Epithelial cell of prostate (primary cell): ENCODE results near the gene ARHGDIB.

ENCODE experiments used
- DNase-seq: peaks from one replicate; pipeline ENCODE4 v3.0.0-alpha.2; 2011; ENCODE audit warnings: low read depth, low spot score
- H3K27ac ChIP-seq: fragments of 450-650 bp; 2 replicates; pipeline ENCODE4 v1.5.1; 2017; ENCODE audit warnings: mild to moderate bottlenecking

The ARHGDIB gene

GRCh38 chr12:14984766-14985285, 23.4 kb upstream of the ARHGDIB start:
- no peak for DNase-seq
- H3K27ac ChIP-seq: no peak overlapping the region

GRCh38 chr12:14984036-14984435, 22.6 kb upstream of the ARHGDIB start:
- no peak overlapping the region for H3K27ac ChIP-seq
- no peak for DNase-seq

DNA sequence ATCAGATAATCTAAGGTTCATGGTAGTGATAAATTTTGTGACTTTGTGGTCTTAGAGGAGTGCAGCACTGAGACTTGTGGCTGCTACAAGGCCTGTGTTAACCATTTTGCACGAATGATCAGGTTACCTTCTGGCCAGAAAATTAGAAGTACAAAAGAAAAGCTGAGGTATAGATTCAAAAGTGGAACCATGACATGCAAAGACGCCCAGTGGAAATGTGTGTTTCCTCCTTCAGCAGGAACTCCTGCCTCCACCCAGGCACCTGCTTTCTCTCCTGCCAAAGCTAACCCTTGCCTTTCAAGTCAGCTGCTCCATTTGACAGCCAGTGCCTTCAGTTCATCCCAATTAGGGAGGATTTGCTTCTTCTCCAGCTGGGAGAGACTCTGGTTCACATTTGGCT, 21.6 kb upstream of the ARHGDIB start:
- no peak for DNase-seq
- no peak overlapping the region for H3K27ac ChIP-seq

DNA sequence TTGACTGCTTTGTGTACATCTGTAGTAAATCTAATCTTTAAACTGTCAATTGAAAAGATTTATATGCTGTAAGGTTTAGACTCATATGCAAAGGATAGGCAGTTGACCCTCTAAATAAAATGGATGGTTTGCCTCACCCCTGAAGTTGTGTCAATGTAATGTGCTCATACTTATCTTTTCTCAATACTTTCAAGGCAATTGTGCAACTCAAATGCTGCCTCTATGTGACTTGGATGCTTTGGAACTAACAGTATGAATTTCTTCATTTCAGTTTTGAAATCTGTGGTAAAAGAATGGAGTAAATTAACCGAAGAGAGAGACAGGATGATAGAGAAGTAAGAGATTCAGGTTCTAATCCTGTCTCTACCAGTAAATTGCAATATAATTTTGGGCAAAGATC, 21.2 kb upstream of the ARHGDIB start:
- no peak overlapping the region for H3K27ac ChIP-seq
- DNase-seq: no peak

DNA sequence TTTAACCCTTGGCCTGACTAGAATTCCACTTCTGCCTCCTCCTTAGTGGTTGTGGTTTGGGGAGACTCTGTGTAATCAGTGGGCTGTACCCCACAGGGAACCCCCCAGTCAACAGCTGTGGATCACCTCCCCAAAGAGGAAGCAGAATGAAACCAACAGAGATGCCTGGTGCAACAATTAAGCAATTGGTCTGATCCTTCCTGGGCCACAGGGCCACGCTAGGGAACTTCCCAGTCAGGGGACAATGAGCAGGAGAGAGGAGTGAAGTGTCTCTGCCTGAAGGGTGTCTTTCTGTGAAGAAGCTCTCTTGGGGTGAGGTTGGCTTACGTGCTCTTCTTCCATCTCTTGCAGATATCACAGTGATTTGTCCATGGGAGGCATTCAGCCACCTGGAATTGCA, 19.6 kb upstream of the ARHGDIB start:
- no peak for DNase-seq
- no peak overlapping the region for H3K27ac ChIP-seq

GRCh38 chr12:14979468-14979867, 18.1 kb upstream of the ARHGDIB start:
- H3K27ac ChIP-seq: no peak overlapping the region
- no peak for DNase-seq

DNA sequence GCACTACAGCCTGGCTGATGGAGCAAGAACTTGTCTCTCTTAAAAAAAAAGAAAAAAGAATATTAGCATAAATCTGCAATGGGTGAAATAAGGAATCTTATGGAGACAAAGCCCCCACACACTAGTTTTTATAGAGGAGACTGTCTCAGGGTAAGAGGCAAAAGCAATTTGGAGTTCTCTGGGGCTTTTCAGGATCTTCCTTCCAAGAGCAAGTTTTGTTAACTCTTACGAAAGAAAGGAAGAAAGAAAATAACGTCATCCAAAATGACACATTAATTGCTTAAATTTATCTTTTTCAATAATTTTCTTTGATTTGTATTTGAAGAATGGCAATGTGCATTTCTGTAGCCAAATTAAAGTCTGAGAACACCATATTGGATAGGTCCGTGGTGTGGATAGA, 15.3 kb upstream of the ARHGDIB start:
- DNase-seq: no peak
- H3K27ac ChIP-seq: no peak overlapping the region

DNA sequence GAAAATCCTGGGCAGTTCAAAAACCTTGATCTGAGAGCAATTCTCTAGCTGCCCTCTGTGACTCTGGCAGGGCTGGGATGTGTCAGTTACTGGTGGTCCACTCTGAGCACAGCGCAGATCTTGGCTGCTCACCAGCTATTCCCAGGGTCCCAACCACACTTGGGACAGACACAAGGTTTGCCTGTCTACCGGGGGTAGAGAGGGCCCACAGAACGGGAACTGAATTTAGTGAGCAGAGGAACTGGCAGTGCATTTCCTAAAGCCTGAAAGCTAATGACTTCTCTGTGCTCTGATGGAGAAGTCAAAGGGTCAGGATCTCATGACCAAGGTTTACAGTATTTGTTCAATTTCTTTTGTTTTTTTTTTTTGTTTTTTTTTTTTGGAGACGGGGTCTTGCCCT, 14.1 kb upstream of the ARHGDIB start:
- no peak overlapping the region for H3K27ac ChIP-seq
- no peak for DNase-seq

GRCh38 chr12:14974633-14975032, 13.2 kb upstream of the ARHGDIB start:
- no peak overlapping the region for H3K27ac ChIP-seq
- DNase-seq: no peak

- H3K27ac ChIP-seq: no peak within 1 kb of the TSS
- no peak for DNase-seq
Observed at GRCh38 chr12:14972816-14973215, 11.4 kb upstream of the ARHGDIB start, which contains the start of gene PDE6H. Gene PDE6H (plus strand): TSS chr12:14973042. CDS start chr12:14978013, 4,971 bp downstream.

- DNase-seq: no peak
- no peak overlapping the region for H3K27ac ChIP-seq
Observed at GRCh38 chr12:14970473-14970872, 9.1 kb upstream of the ARHGDIB start.

GRCh38 chr12:14968478-14968877, 7.1 kb upstream of the ARHGDIB start:
- no peak for DNase-seq
- no peak overlapping the region for H3K27ac ChIP-seq

- H3K27ac ChIP-seq: no peak overlapping the region
- DNase-seq: no peak
Observed at GRCh38 chr12:14965221-14965620, 3.8 kb upstream of the ARHGDIB start.

DNA sequence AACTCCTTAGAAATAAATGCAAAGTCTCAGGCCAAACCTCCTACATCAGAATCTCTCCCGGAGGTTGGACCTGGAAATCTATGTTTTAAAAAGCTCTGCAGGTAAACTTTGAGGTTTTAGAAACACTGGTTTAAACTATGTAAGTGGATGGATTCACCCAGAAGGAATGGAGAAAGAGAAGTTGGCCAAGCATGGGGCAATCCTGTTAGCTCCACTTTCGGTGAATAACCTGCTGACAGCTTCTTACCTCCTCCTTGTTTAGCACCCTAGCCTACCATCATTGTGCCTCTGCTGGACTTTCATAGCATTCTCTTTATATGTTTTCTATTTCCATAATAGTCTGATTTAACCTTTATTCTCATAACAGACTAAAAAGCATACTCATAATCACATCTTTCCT, 3.0 kb upstream of the ARHGDIB start:
- DNase-seq: no peak
- no peak overlapping the region for H3K27ac ChIP-seq

- no peak for DNase-seq
- no peak overlapping the region for H3K27ac ChIP-seq
Observed at GRCh38 chr12:14963520-14963919, 2.1 kb upstream of the ARHGDIB start.

DNA sequence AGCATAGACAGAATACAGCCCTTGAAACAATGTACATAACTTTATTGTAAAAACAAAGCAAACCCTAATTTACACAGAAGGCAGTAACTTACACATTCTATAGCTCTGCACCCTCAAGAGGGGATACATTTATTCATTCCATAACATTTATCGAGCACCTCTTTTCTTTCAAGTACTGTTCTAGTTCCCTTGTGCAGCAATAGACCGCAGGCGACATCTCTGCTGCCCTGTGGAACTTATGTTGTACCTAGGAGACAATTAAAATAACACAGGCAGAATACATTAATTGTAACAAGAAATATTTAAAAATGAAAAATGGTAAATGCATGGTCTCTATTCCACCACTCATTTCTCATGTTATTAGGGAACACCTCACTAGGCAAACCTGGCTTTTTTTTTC, 1.4 kb upstream of the ARHGDIB start:
- DNase-seq: no peak
- no peak overlapping the region for H3K27ac ChIP-seq

GRCh38 chr12:14962153-14962539, 745 bp upstream of the ARHGDIB start:
- H3K27ac ChIP-seq: peak overlapping the region; percentile 78

DNA sequence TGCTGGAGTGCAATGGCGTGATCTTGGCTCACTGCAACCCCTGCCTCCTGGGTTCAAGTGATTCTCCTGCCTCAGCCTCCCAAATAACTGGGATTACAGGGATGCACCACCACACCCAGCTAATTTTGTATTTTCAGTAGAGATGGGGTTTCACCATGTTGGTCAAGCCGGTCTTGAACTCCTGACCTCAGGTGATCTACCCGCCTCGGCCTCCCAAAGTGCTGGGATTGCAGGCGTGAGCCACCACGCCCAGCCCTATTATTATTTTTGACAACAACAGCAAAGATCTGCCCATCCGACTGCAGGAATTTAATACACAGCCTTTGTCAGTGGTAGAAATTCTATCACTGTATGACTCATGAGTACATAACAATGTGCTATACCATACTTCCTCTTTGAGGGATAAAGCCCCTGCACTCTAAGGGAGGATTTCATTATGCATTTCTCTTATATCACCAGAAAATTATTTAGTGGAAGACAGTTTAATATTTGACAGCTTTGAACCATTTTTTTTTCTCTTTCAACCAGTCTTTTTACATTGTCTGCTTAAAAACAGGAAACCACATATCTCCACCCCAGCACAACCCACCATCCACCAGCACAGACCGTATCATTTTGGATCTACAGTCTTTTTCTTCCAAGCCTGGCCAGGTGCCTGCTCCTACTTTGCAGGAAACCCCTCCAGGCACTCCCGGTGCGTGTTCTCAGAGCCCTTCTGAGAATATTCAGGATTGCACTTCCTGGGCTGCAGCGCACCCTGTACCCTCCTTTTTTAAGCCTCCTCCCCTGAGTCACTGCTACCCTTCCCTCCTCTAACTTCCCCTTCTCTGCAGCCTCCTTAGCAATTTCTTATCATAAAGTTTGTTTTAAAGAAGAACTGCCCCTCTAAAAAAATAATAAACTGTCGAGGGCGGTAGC, 594 bp downstream of the ARHGDIB start:
- DNase-seq: no peak
- peak overlapping the region; percentile 78 for H3K27ac ChIP-seq

More at GRCh38 chr12:14962153-14962539, 745 bp upstream of the ARHGDIB start:
- no peak for DNase-seq

GRCh38 chr12:14959916-14960496, 1.4 kb downstream of the ARHGDIB start:
- H3K27ac ChIP-seq: peak overlapping the region; percentile 78

DNA sequence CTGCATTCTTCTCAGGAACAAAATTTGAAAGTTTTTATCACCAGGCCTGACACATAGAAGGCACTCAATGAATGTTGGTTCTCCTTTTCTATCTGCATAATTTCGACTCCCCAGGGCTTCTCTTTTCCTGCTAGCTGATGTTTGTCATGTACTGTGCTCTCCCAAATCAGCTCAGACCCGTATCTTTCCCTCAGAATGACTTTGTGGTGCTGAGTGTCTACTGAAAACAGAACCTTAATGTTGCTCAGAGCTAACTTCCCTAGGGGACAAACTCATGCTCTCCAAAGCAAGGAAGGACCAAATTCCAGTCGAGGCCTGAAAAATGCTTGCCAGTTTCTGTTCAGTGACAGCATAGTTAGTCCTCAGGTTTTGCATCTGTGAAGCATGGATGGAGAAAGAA, 1.9 kb downstream of the ARHGDIB start:
- no peak overlapping the region for H3K27ac ChIP-seq
- DNase-seq: no peak

More at GRCh38 chr12:14959916-14960496, 1.4 kb downstream of the ARHGDIB start:
- no peak for DNase-seq

DNA sequence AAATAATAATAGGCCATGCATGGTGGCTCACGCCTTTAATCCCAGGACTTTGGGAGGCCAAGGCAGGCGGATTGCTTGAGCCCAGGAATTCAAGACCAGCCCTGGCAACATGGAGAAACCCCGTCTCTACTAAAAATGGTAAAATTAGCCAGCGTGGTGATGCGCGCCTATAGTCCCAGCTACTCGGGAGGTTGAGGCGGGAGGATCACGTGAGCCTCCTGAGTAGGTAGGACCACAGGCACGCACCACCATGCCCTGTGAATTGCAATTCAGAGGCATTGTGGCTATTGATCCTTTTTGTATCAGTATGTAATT, 2.3 kb downstream of the ARHGDIB start:
- no peak for DNase-seq
- H3K27ac ChIP-seq: no peak overlapping the region
